RWPE1 (cell line): ENCODE measurements around the gene COG1.
A peak's percentile ranks its signal among the peaks of the same experiment; 100 is the strongest.

Experiments used
- CTCF ChIA-PET: fragments of 350-600 bp; sonication (Branson Sonifier 250); formaldehyde crosslinking; extraction: SDS; loops from one replicate; lab custom pipeline; 2021; lab: Yijun Ruan, JAX
- POLR2A ChIA-PET: fragments of 400-600 bp; formaldehyde crosslinking; extraction: SDS; loops from one replicate; lab custom pipeline; 2020; ENCODE audit warnings: antibody characterized with exemption; ENCODE audit not compliant: low non-redundant PET; lab: Yijun Ruan, JAX
- DNase-seq: peaks from one replicate; pipeline ENCODE4 v3.0.0; 2012; ENCODE audit warnings: low spot score
- H3K27ac ChIP-seq: fragments of 450-650 bp; 2 replicates; pipeline ENCODE4 v1.5.1; 2017
- TF ChIP-seq, protein P1 (sequence below): fragments of 450-650 bp; conservative IDR thresholded peaks from 2 replicates; pipeline ENCODE4 v1.5.1; 2017; ENCODE audit warnings: low read depth, mild to moderate bottlenecking

Gene COG1

DNA sequence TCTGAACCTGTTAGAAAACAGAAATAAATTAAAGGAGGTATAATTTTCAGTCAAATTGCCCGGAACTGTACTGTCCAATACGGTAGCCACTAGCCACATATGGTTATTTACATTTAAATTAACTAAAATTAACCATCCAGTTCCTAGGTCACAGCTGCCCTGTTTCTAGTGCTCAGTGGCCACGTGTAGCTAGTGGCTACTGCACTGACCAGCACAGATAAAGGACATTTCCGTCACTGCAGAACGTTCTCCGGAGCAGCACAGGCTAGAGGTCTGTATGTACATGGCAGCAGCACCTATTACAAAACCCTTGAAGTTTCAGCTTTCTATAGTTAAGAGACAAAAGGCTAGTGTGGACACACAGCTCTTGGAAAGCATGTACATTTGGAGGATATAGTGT, 35.1 kb downstream of the COG1 start:
- ChIA-PET POLR2A (no interaction called here), CTCF (no interaction called here)
- no peak overlapping the region for H3K27ac ChIP-seq
- no peak for DNase-seq
- TF ChIP-seq, protein P1, sequence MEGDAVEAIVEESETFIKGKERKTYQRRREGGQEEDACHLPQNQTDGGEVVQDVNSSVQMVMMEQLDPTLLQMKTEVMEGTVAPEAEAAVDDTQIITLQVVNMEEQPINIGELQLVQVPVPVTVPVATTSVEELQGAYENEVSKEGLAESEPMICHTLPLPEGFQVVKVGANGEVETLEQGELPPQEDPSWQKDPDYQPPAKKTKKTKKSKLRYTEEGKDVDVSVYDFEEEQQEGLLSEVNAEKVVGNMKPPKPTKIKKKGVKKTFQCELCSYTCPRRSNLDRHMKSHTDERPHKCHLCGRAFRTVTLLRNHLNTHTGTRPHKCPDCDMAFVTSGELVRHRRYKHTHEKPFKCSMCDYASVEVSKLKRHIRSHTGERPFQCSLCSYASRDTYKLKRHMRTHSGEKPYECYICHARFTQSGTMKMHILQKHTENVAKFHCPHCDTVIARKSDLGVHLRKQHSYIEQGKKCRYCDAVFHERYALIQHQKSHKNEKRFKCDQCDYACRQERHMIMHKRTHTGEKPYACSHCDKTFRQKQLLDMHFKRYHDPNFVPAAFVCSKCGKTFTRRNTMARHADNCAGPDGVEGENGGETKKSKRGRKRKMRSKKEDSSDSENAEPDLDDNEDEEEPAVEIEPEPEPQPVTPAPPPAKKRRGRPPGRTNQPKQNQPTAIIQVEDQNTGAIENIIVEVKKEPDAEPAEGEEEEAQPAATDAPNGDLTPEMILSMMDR, result no peak

DNA sequence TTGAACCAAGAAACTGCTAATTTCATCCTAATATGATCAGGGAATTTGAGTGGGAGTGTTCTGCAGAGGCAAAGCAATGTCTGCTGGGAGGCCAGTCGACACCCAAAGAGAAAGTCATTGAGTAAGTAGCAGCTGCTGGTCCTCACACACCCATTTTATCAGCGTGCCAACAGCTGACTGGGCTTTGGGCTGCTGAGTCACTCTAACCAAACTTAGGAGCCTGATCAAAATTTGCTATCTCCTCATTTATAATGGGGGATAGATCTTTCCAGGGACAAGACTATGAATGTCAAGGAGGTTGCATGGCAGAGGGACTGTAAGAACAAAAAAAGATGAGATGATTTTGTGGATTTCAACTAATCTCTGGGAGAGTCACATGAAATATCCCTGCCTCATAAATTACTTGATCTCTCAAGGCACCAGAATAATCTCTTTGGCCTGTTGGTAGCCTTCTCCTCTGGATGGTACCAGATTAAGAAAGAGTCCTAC, 35.9 kb downstream of the COG1 start:
- ChIA-PET POLR2A (interaction anchor here (0.7 kb wide), 1 partner anchor 505 kb away, joined by 3 read pairs; no protein-coding TSS in a partner anchor), CTCF (interaction anchor here (0.5 to 0.6 kb wide), 3 partner anchors 155 to 648 kb away, joined by 4 to 6 read pairs (median 5); no protein-coding TSS in a partner anchor)
- TF ChIP-seq, protein P1, result no peak
- DNase-seq, result peak; percentile 82
- no peak overlapping the region for H3K27ac ChIP-seq

DNA sequence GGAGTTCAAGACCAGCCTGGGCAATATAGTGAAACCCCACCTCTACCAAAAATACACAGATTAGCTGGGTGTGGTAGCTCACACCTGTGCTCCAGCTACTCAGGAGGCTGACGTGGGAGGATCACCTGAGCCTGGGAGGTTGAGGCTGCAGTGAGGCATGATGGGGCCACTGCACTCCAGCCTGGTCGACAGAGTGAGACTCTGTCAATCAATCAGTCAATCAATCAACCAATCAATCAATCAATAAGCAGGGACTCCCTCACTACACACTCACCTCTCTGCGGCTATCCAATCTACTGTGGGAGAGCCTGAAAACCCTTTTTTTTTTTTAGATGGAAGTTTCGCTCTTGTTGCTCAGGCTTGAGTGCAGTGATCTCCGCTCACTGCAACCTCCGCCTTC, 37.2 kb downstream of the COG1 start:
- POLR2A ChIA-PET, result interaction anchor here (0.5 kb wide), 1 partner anchor 39 kb away, joined by 3 read pairs; no protein-coding TSS in a partner anchor
- H3K27ac ChIP-seq, result peak overlapping the region; percentile 56
- TF ChIP-seq, protein P1, result no peak
- CTCF ChIA-PET, result no interaction called here
- DNase-seq, result no peak

DNA sequence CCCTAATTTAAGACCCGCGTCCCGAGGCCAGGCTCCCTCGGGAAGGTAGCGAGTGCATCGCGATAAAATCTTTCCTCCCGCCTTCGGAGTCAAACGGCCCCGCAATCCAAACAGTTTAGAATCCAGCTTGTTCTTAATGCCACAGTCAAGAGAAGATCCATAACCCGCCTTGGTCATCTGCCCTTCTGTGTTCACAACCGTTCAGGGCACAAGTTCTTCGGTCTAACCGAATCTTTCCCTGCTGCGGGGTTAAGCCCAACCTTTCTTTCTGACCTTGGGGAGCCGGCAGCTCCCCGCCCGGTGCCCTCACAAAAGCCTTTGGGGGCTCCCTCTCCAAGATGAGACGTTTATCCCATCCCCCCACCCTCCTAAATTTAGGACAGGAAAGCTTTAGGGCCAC, 38.5 kb downstream of the COG1 start:
- CTCF ChIA-PET, result interaction anchor here (0.8 kb wide), 1 partner anchor 138 kb away, joined by 3 read pairs; no protein-coding TSS in a partner anchor
- POLR2A ChIA-PET, result no interaction called here
- H3K27ac ChIP-seq, result peak overlapping the region; percentile 83

DNA sequence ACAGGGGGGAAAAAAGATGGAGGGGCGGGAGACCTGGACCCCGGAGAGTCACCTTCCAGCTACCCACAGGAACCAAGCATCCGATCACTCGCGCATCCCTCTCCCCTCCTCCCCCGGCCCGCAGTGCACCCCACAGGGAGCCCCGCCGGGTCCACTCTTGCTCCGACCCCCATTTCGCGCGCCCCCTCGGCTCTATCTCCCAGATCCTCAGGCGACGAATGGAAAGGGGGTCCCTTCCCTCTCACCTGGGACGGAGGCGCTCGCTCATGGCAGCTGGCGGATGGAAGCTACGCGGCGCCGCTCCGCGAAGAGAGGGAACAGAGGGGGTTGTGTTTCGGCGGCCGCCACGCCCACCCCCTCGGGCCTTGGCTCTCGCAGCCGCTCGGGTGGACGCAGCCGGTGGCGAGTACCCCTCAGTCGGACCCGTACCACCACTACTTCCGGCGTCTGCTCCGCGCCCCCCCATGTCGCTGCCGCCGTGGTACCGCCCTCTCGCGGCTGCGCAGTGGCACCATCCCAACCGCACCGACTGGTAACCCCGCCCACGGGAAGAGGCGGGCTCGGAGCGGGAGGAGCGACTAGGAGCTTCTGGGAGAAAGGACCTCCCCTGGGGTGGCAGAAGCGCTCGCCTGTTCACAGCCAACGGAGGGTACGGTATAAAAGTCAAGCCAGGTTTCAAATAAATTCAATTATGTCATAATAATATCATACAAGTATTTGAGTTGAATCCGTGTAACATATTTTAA, 39.2 kb downstream of the COG1 start:
- H3K27ac ChIP-seq, result peak overlapping the region; percentile 83
- TF ChIP-seq, protein P1, result no peak
- POLR2A ChIA-PET, result interaction anchor here (0.5 to 0.7 kb wide), 4 partner anchors 25 to 613 kb away, joined by 3 to 5 read pairs (median 4); no protein-coding TSS in a partner anchor
- DNase-seq, result peak; percentile 98
- CTCF ChIA-PET, result interaction anchor here (0.7 to 0.9 kb wide), 4 partner anchors 32 to 918 kb away, joined by 3 to 7 read pairs (median 4); no protein-coding TSS in a partner anchor

More for the DNA sequence above, 38.5 kb downstream of the COG1 start:
- DNase-seq, result peak; percentile 36
- TF ChIP-seq, protein P1, result no peak

DNA sequence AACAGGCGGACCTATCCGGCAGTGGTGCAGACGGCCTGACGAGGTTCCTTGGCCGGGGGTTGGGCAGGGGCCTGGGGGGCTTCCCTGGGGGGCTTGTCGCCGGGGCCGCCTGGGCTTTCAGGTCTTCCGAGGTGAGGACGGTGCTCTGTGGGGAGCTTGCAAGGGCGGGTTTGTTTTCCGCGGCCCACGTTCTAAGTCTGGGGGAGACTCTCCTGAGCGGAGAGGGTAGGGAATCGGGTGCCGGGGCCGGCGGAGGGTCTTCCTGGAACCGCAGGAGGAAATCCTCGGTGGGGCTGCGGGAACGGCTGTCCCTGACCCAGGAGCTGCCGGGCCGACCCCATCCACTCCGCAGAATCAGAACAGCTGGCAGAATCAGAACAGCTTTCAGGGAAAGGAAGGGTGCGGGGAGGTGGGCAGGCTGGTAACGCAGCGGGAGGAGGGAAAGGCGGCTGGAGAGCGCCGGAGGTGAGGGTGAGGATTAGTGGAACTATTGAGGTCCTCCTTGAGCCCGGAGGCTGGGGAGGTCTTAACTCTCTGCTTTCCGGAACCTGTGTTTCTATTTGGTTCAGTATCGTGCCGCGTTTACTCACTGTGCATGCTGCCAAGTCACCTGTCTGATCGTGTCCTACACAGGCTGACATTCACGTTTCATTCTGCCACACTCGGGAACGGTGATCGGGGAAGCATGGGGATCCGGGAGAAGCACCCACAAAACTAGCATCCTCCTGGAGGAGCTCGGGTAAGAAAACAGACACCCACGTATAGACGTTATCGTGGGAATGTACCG, 39.9 kb downstream of the COG1 start:
- peak overlapping the region; percentile 83 for H3K27ac ChIP-seq
- ChIA-PET POLR2A (interaction anchor here (0.5 to 0.7 kb wide), 3 partner anchors 26 to 614 kb away, joined by 3 to 5 read pairs (median 4); no protein-coding TSS in a partner anchor), CTCF (interaction anchor here (0.5 to 0.9 kb wide), 4 partner anchors 13 to 917 kb away, joined by 3 to 7 read pairs (median 4); no protein-coding TSS in a partner anchor)
- TF ChIP-seq, protein P1, result no peak
- peak; percentile 44 for DNase-seq
